Muscle of leg (tissue), 11 donors: ENCODE measurements around the gene NXF1. TPM values are rescaled to one million over a fixed set of nuclear protein-coding genes. Genes with fewer than 3 reads are reported as not detected.

Source experiments
- DNase-seq: peaks from one replicate; pipeline ENCODE4 v3.0.0; 2013
- H3K27ac ChIP-seq: one replicate; pipeline ENCODE4 v1.5.1; 2013; ENCODE audit warnings: mild to moderate bottlenecking, low read length, control low read depth
- H3K27me3 ChIP-seq: one replicate; pipeline ENCODE4 v1.6.1; 2013; ENCODE audit warnings: low read length; ENCODE audit not compliant: control insufficient read depth, insufficient read depth
- H3K36me3 ChIP-seq: one replicate; pipeline ENCODE4 v1.6.1; 2013; ENCODE audit warnings: low read length; ENCODE audit not compliant: control insufficient read depth, insufficient read depth
- H3K4me1 ChIP-seq: one replicate; pipeline ENCODE4 v1.6.1; 2013; ENCODE audit warnings: low read length; ENCODE audit not compliant: control insufficient read depth, insufficient read depth
- H3K4me3 ChIP-seq: one replicate; pipeline ENCODE4 v1.5.1; 2013; ENCODE audit warnings: low read length, control low read depth
- H3K9me3 ChIP-seq: replicated peaks from 2 replicates; pipeline ENCODE4 v1.6.1; 2013; ENCODE audit warnings: low read depth, low read length; ENCODE audit not compliant: control insufficient read depth
- WGBS: methylation state at CpG from one replicate; pipeline ENCODE4 v1.1.5; 2013; ENCODE audit warnings: missing lambda C conversion rate; ENCODE audit not compliant: insufficient coverage; 5-methylcytosine and 5-hydroxymethylcytosine counted together
- polyA plus RNA-seq, 8 donors: library from polyadenylated mRNA; unstranded; fragments of 120-200 nt; gene quantifications; one replicate each; pipeline versions ENCODE4 v1.2.1 to v1.2.3, GENCODE V29; 2013; ENCODE audit warnings: inconsistent platforms in 1 of 8, low replicate concordance in 1 of 8; ENCODE audit not compliant: insufficient read length in 8 of 8, insufficient read depth in 1 of 8
- total RNA-seq: library from RNA; stranded (reverse); fragments of 120-200 nt; gene quantifications from one replicate; pipeline ENCODE4 v1.2.4, GENCODE V29; 2013

Gene NXF1
- total and polyA plus RNA-seq, 9 donors: 24.3 to 73.1 (median 66.6) TPM

- Histone ChIP-seq H3K4me3 (no peak overlapping the region), H3K4me1 (peaks cover 31% of the 10 kb centered on the region)
- peak; percentile 45 for DNase-seq
These were observed 1.4 kb upstream of the NXF1 start for GRCh38 chr11:62806611-62807121.

DNA sequence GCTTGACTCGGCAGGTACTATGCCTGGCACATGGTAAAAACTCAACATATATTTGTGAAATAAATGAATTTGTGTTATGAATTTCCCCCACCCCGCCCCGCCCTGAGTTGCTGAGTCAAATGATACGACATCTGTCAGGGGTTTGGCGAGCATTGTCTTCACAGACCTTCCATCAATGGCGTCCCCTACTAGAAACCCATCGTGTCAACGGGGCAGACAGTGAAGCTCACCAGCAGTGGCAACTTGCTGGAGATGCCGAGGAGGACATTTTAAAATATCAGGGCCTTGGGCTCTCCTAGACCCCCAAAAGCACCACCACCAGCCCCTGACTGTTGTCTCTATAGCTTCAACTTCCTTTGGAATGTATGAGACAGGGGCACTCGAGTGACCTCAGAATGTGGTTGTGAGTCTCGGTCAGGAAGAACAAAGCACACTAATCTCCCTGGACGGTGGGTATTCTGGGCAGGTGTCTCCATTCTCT is 761 bp upstream of the NXF1 start:
- H3K4me1 ChIP-seq: peaks cover 31% of the 10 kb centered on the region
- no peaks in the 10 kb centered on the region for H3K27me3 ChIP-seq
- peak overlapping the region; percentile 69 for H3K4me3 ChIP-seq
- peak overlapping the region; percentile 87 for H3K27ac ChIP-seq
- peaks cover 34% of the 10 kb centered on the region for H3K36me3 ChIP-seq
- WGBS: 19% methylated on average over 8 of the region's 12 CpGs
- DNase-seq: peak; percentile 39
- no peaks in the 10 kb centered on the region for H3K9me3 ChIP-seq

More at GRCh38 chr11:62806611-62807121, 1.4 kb upstream of the NXF1 start:
- Histone ChIP-seq H3K9me3 (no peaks in the 10 kb centered on the region), H3K36me3 (peaks cover 28% of the 10 kb centered on the region), H3K27me3 (no peaks in the 10 kb centered on the region), H3K27ac (peak overlapping the region; percentile 87)
- WGBS: 60% methylated on average over 3 of the region's 5 CpGs

- peaks cover 49% of the 10 kb centered on the region for H3K36me3 ChIP-seq
- peak; percentile 48 for DNase-seq
These were observed 747 bp downstream of the NXF1 start for GRCh38 chr11:62804310-62805075.

DNA sequence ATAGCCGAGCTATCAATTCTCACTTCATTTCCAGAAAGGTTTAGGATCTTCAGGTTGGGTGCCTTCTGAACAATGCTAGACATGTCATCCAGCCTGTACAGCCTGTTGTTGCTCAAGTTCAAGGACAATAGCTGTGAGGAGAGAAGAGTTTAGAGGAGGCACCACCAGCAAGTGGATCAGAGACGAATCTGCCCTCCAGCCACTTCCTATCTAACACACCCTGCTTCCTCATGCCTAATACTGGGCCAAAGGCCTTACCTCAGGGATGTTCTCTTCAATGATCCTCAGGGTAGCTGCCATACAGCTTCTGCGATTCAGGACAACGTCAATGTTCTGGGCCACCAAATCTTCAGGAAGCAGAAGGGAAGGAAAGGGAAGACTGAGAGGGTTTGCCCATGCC is 4.2 kb downstream of the NXF1 start:
- Histone ChIP-seq H3K4me3 (no peak overlapping the region), H3K27ac (no peak overlapping the region), H3K36me3 (peaks cover 70% of the 10 kb centered on the region), H3K4me1 (peaks cover 19% of the 10 kb centered on the region), H3K27me3 (no peaks in the 10 kb centered on the region), H3K9me3 (no peaks in the 10 kb centered on the region)
- no peak for DNase-seq
- WGBS: no CpG with 5 or more reads among the region's 4 CpGs

More at GRCh38 chr11:62804310-62805075, 747 bp downstream of the NXF1 start:
- no peaks in the 10 kb centered on the region for H3K27me3 ChIP-seq
- peak overlapping the region; percentile 69 for H3K4me3 ChIP-seq
- H3K27ac ChIP-seq: peak overlapping the region; percentile 93
- peaks cover 31% of the 10 kb centered on the region for H3K4me1 ChIP-seq
- H3K9me3 ChIP-seq: no peaks in the 10 kb centered on the region
- WGBS: 0% methylated on average over 6 of the region's 14 CpGs

GRCh38 chr11:62799486-62799885 is 5.8 kb downstream of the NXF1 start:
- H3K36me3 ChIP-seq: peaks cover 83% of the 10 kb centered on the region
- H3K4me3 ChIP-seq: no peak overlapping the region
- no peaks in the 10 kb centered on the region for H3K9me3 ChIP-seq
- H3K27me3 ChIP-seq: no peaks in the 10 kb centered on the region
- peaks cover 12% of the 10 kb centered on the region for H3K4me1 ChIP-seq
- no peak overlapping the region for H3K27ac ChIP-seq
- no peak for DNase-seq
- WGBS: 85% methylated on average over 10 of the region's 10 CpGs

GRCh38 chr11:62796281-62796680 is 9.0 kb downstream of the NXF1 start:
- H3K4me3 ChIP-seq: no peak overlapping the region
- H3K4me1 ChIP-seq: peaks cover 6% of the 10 kb centered on the region
- H3K27me3 ChIP-seq: no peaks in the 10 kb centered on the region
- no peak for DNase-seq
- H3K36me3 ChIP-seq: peaks cover 77% of the 10 kb centered on the region
- H3K9me3 ChIP-seq: no peaks in the 10 kb centered on the region
- WGBS: 81% methylated on average over 5 of the region's 7 CpGs
- H3K27ac ChIP-seq: no peak overlapping the region

DNA sequence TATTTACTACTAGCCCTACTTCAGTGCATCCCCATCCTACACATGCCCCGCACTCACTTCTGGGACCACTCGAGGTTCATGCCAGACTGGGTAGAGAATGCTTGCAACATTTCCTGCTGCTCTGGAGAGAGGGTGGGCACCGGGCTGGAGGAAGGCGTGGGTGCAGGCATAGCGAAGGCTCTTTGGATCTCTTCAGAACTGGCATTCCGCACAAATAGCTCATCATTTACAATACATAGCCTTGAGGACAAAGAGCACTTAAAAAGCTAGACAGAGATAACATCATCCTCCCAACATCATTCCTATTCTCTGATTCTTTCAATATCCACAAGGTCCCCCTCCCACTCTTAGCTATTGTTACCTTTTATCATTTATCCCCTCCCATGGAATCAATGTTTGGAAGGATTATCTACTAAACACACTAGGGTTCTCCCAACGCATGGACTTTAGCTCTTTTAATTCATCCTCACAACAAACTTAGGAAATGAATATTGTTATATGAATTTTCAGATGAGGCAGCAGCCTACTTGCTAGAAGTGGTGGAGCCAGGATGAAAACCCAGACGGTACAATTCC is 11.0 kb downstream of the NXF1 start:
- Histone ChIP-seq H3K4me1 (peaks cover 18% of the 10 kb centered on the region), H3K27me3 (no peaks in the 10 kb centered on the region), H3K36me3 (peaks cover 71% of the 10 kb centered on the region), H3K27ac (no peak overlapping the region), H3K4me3 (no peak overlapping the region), H3K9me3 (no peaks in the 10 kb centered on the region)
- no peak for DNase-seq
- WGBS: 100% methylated on average over 6 of the region's 8 CpGs

DNA sequence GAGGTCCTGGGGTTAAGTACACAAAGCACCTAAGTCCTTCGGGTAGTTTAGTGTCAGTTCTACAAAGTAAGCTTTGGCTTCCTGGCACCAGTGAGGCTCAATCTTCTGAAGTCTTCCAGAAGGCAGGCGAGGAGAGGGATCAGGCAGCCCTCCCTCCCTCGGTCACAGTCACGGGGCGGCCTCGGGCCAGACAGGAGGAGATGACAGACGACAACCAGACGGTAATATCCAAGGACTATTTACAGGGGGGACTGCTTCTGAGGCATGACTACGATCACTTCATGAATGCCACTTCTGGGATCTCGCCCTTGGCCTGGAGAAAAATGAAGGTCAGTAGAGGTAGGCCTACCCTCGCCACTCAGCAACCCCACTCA is 13.1 kb downstream of the NXF1 start:
- Histone ChIP-seq H3K36me3 (peaks cover 62% of the 10 kb centered on the region), H3K27ac (peak overlapping the region; percentile 76), H3K27me3 (no peaks in the 10 kb centered on the region), H3K9me3 (no peaks in the 10 kb centered on the region), H3K4me3 (peak overlapping the region; percentile 95), H3K4me1 (peaks cover 27% of the 10 kb centered on the region)
- 17% methylated on average over 5 of the region's 11 CpGs for whole genome bisulfite sequencing
- no peak for DNase-seq

- peak; percentile 95 for DNase-seq
- Histone ChIP-seq H3K27me3 (no peaks in the 10 kb centered on the region), H3K4me1 (peaks cover 27% of the 10 kb centered on the region), H3K27ac (peak within 1 kb of the TSS; percentile 80), H3K36me3 (peaks cover 56% of the 10 kb centered on the region), H3K4me3 (peak within 1 kb of the TSS; percentile 95), H3K9me3 (no peaks in the 10 kb centered on the region)
- under 1% methylated on average over 51 of the region's 58 CpGs for WGBS
These were observed 13.6 kb downstream of the NXF1 start, which contains the start of gene TMEM223 for GRCh38 chr11:62791501-62792201. TSS of gene TMEM223 (minus strand) at chr11:62792006. CDS start at chr11:62791994, 12 bp downstream.

DNA sequence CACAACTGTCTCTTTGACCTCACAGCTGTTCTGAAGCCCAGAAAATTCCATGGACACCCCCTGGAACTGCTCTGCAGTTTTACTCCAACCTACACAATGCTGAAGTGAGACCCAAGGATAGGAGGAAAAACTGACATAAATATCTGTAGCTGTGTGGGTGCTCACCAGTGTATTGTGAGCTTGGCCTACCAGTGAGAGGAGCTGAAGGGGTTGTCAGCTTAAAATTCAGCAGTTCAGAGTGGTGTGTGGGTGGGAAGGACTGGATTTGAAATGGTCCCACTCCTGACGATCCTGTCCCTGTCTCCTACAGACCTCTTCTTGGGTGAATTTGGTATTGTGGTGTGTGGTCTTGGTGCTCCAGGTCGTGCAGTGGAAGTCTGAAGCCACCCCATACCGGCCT is 15.7 kb downstream of the NXF1 start:
- Histone ChIP-seq H3K27me3 (no peaks in the 10 kb centered on the region), H3K4me1 (peaks cover 33% of the 10 kb centered on the region), H3K9me3 (no peaks in the 10 kb centered on the region), H3K36me3 (peaks cover 41% of the 10 kb centered on the region), H3K4me3 (no peak overlapping the region), H3K27ac (no peak overlapping the region)
- DNase-seq: no peak
- 80% methylated on average over 1 of the region's 3 CpGs for WGBS
